ENCODE data around the gene GTF3C2. TPM values are rescaled to one million over a fixed set of nuclear protein-coding genes. Genes with fewer than 3 reads are reported as not detected.
A peak's percentile ranks its signal among the peaks of the same experiment; 100 is the strongest.

Gene GTF3C2
- total and polyA plus RNA-seq, 9 of the 15 experiments (the other 6 are each of a cell fraction or from before 2014, with no cell fraction given): 35.5 to 96.8 (median 53.0) TPM

DNA sequence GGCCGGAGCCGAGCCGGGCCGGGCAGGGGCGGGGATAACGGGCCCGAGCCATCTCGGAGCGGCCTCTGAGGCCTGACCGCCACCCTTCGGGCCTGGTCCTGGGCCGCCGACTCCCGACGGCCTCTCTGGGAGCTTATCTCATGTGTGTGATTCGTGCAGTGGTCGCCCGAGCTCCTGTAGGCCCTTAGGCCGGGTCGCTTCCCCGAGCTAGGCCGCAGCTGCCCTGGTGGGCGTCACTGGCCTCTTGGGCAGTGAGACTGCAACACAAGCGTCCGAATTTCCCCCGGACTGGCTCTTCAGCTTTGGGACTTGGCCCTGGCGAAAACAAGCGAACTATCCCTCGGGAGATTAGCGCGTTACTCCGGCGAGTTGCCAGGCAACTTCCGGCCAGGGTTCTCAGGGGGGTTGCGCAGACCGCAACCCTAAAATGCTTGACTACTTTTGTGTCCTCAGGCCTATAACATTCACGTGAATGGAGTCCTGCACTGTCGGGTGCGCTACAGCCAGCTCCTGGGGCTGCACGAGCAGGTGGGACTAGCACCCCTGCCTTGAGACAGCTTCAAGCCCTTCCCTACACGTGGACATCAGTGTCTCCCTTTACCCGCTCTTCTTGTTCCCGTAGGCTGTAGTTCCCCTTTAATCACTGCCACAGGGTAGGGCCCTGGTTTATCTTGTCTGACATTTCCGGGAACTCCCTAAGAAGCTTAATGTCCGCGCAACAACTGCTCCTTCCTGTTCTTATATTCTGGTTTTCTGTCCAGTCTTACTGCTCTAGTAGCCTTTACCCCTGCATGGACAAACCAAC lies 14.5 kb upstream of the GTF3C2 start (continued):
- TF ChIP-seq HDAC8 (tag; IDR thresholded peaks at IDR 0.05): no peak
- no peak for TF ChIP-seq CTBP1 (IDR thresholded peaks at IDR 0.05; ENCODE audit: borderline replicate concordance)
- TF ChIP-seq FOXK1 (CRISPR knock-in tag; IDR thresholded peaks at IDR 0.05; ENCODE audit: borderline replicate concordance): no peak
- no peak for TF ChIP-seq ZFP30 (CRISPR knock-in tag; IDR thresholded peaks at IDR 0.05; ENCODE audit: borderline replicate concordance)
- no peak for TF ChIP-seq HMG20A (CRISPR knock-in tag; conservative IDR thresholded peaks at IDR 0.05)
- TF ChIP-seq, protein P1, sequence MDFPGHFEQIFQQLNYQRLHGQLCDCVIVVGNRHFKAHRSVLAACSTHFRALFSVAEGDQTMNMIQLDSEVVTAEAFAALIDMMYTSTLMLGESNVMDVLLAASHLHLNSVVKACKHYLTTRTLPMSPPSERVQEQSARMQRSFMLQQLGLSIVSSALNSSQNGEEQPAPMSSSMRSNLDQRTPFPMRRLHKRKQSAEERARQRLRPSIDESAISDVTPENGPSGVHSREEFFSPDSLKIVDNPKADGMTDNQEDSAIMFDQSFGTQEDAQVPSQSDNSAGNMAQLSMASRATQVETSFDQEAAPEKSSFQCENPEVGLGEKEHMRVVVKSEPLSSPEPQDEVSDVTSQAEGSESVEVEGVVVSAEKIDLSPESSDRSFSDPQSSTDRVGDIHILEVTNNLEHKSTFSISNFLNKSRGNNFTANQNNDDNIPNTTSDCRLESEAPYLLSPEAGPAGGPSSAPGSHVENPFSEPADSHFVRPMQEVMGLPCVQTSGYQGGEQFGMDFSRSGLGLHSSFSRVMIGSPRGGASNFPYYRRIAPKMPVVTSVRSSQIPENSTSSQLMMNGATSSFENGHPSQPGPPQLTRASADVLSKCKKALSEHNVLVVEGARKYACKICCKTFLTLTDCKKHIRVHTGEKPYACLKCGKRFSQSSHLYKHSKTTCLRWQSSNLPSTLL (IDR thresholded peaks at IDR 0.05): no peak
- TF ChIP-seq, protein P2, sequence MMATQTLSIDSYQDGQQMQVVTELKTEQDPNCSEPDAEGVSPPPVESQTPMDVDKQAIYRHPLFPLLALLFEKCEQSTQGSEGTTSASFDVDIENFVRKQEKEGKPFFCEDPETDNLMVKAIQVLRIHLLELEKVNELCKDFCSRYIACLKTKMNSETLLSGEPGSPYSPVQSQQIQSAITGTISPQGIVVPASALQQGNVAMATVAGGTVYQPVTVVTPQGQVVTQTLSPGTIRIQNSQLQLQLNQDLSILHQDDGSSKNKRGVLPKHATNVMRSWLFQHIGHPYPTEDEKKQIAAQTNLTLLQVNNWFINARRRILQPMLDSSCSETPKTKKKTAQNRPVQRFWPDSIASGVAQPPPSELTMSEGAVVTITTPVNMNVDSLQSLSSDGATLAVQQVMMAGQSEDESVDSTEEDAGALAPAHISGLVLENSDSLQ (IDR thresholded peaks at IDR 0.05): peak; percentile 89
- TF ChIP-seq, protein P3, sequence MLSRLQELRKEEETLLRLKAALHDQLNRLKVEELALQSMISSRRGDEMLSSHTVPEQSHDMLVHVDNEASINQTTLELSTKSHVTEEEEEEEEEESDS (CRISPR knock-in tag; IDR thresholded peaks at IDR 0.05): no peak
- peak; percentile 22; the same call in 1 of the 2 replicates for TF ChIP-seq NBN (IDR thresholded peaks at IDR 0.05; ENCODE audit: low read depth)
- TF ChIP-seq, protein P4, sequence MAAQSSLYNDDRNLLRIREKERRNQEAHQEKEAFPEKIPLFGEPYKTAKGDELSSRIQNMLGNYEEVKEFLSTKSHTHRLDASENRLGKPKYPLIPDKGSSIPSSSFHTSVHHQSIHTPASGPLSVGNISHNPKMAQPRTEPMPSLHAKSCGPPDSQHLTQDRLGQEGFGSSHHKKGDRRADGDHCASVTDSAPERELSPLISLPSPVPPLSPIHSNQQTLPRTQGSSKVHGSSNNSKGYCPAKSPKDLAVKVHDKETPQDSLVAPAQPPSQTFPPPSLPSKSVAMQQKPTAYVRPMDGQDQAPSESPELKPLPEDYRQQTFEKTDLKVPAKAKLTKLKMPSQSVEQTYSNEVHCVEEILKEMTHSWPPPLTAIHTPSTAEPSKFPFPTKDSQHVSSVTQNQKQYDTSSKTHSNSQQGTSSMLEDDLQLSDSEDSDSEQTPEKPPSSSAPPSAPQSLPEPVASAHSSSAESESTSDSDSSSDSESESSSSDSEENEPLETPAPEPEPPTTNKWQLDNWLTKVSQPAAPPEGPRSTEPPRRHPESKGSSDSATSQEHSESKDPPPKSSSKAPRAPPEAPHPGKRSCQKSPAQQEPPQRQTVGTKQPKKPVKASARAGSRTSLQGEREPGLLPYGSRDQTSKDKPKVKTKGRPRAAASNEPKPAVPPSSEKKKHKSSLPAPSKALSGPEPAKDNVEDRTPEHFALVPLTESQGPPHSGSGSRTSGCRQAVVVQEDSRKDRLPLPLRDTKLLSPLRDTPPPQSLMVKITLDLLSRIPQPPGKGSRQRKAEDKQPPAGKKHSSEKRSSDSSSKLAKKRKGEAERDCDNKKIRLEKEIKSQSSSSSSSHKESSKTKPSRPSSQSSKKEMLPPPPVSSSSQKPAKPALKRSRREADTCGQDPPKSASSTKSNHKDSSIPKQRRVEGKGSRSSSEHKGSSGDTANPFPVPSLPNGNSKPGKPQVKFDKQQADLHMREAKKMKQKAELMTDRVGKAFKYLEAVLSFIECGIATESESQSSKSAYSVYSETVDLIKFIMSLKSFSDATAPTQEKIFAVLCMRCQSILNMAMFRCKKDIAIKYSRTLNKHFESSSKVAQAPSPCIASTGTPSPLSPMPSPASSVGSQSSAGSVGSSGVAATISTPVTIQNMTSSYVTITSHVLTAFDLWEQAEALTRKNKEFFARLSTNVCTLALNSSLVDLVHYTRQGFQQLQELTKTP (IDR thresholded peaks at IDR 0.05; ENCODE audit: low read depth in 1 of 2, partially characterized antibody in 2 of 2): no peak
- TF ChIP-seq MCM2 (IDR thresholded peaks at IDR 0.05; ENCODE audit: low read depth): no peak
